HPDE6-E6E7 (cell line): ENCODE measurements around the gene ITPK1.
A peak's percentile ranks its signal among the peaks of the same experiment; 100 is the strongest.

ENCODE experiments used
- DNase-seq: peaks from one replicate; pipeline ENCODE4 v3.0.0; 2011; ENCODE audit warnings: missing footprints; ENCODE audit errors: extremely low spot score

Gene ITPK1

DNA sequence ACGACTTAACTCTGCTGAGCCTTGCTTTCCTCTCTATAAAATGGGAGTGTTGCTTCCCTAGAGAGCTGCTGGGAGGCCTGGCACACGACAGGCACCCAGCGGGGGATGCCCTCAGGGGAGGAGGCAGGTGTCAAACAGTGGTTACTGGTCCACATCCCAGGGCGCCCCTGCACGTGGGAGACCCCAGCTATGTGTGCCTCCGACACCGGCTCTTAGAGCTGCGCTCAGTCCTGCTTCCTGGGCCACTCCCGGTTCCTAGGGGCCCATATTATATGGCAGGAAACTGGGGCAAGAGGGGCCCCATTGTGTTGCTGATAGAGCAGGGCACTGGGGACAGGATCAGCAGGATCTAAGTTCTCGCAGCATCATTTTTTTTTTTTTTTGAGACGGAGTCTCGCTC, 145.5 kb downstream of the ITPK1 start:
- DNase-seq, result no peak

DNA sequence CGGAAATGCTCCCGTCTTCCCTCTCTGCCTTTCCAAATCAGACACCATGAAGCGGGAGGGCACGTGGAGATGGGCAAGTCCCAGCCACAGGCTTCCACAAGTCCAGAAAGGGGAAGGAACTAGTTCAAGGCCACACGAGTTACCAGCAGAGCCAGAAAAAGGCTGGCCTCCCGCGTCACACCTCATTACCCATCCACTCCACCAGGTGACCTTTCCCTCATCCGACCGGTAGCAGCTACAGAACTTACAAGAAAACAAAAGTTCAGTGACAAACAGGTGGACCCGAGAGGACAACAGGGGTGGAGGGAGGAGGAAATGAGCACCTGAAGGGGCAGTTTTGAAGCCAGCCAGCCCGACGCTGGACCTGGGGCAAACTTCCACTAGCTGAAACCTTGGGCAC, 145.9 kb downstream of the ITPK1 start:
- DNase-seq, result no peak

DNA sequence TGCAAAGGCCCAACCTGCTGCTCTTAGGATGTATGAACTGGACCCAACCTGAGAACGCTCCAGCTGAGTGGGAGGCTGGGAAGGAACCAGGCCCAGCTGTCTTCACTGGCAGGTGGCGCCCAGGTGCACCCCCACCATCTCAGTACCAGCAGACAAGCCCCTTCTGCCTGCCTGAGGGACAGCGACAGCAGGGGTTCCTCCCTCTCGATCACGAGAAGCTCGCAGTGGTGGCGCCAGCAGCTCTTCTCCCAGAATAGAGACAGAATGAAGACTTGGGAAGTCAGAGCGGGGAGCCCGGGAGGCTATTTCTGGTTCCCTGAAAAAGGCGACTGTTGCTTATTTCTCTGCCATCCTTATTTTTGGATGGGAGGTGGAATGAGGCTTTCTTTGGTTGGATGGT, 146.3 kb downstream of the ITPK1 start:
- no peak for DNase-seq

DNA sequence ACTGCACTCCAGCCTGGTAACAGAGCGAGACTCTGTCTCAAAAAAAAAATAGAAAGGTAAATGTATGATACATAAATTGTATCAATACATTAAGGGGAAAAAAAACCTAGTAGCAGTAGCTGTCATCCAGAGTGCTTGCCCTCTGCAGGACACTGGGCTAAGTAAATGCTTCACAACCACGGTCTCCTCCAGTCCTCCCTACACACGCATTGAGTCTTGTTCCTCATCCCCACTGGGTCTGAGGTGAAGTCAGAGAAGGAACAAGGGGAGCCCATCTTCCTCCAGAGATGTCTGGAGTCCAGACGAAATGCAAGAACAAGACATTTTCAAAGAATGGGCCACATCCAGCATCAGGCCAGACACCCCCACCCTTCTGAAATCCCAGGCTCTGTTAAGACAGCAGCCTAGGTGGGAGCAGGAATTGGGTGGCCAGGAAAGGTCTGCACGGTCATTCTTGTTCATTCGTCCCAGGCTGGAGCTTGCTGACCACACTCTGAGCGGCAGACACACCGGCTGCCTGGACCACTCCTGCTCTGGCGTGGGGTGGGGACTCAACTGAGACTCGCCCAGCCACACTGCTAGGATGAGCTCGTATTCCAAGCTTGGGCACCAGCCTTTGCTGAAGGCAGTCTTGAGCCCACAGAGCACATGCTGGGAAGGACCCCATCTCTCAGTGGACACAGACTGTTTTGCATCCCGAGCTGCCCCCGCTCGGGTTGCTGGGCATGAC, 147.3 kb downstream of the ITPK1 start:
- no peak for DNase-seq

DNA sequence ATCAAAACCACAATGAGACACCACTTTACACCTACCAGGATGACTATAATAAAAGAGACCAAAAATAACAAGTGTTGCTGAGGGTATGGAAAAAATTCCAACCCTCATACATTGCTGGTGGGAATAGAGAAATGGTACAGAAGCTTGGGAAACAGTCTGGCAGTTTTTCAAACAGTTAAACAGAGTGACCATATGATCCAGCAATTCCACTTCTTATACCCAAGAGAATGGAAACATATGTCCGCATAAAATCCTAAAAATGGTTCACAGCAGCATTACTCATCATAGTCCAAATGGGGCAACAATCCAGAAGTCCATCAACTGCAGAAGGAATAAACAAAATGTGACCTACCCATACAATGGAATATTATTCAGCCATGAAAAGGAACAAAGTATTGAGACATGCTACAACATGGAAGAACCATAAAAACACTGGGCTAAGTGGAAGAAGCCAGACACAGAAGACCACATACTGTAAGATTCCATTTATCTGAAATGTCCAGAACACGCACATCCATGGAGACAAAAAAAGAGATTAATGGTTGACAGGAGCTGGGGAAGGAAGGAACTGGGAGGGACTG, 148.3 kb downstream of the ITPK1 start:
- no peak for DNase-seq

DNA sequence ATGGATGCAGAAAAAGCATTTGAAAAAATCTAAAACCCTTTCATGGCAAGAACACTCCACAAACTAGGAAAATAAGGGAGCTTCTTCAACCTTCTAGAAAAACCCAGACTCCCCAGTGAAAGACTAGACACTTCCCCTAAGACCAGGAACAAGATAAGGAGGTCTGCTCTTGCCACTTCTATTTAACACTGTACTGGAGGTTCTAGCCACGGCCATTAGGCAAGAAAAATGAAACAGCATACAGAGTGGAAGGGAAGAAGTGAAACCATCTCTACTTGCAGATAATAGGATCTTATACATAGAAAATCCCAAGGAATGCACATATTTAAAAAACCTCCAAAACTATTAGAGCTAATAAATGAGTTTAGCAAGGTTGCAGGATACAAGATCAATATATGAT, 150.4 kb downstream of the ITPK1 start:
- no peak for DNase-seq

DNA sequence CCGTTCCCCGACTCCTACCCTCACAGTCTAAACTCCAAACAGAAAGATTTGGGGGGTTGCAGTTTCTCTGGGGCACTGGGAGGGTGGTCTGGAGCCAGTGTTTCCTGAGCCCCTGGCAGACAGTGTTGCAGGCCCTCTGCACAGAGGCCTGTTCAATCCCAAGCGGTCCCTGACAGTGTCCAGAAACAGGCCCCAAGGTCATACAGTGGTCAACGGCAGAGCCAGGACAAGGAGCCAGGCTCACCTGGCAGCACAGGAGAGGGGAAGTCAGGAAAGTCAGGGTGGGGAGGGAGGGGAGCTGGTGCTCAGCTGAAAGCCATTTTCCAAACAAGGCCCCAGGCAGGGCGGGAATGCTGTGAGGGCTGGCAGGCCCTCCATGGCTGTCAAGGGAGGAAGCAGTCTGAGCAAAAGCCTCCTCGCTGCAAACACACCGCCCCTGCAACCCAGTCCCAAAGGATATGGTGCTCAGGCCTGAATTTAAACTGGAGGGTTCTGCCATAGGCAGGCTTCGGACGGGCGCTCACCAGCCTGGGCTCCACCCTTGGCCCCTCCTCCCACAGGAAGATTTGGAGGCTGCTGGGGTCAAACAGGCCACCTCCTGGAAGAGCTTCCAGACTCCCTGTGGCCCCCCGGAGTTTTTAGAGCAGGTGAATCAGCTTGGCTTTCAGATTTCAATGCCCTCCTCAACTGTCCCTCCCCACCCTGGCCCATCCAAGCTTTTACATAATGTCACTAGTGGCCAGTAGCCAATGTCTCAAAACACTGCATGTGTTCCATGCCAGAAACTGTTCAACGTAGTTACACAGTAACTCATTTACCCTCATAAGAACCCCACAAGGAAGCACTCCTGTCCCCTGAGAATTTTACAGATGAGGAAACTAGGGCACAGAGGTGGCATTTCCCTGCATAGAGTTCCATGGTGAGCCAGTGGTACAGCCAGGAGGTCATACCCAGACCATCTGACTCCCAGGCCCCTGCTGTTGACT, 151.3 kb downstream of the ITPK1 start:
- DNase-seq, result no peak

DNA sequence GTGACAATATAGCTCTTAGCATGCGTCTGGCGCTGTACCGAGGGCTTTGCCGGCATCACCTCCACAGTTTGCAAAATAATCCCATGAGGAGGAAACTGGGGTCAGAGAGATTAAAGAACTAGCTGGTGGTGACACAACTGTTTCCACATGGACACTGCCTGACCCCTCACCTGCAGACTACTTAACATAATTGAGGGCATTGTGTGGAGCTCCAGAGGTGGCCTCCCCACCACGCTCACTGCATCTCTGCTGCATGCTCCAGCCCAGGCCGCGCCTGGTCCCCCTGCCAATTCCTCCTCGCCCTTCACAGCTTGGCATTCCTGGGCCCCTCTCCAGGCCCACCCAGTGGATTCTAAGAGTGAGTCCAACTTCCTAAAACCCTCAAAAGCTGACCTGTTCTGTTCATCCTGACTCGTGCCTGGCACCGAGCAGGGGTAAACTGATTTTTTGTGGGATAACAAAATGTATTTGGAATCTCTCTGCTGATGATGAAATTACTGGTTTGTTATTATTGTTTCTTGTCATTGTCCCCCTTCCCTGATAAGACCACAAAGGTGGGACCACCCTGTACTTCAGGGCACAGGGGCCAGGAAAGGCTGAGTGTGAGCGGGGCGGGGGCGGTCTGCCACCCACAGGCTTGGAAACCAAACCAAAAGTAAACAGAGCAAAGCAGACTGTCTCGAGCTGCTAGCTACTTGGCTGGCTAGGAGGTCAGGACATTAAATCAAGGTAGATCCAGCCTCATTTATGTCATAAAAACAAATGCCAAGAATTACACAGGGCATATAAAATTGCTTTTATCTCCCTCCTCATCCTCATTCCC, 152.2 kb downstream of the ITPK1 start:
- DNase-seq, result no peak

DNA sequence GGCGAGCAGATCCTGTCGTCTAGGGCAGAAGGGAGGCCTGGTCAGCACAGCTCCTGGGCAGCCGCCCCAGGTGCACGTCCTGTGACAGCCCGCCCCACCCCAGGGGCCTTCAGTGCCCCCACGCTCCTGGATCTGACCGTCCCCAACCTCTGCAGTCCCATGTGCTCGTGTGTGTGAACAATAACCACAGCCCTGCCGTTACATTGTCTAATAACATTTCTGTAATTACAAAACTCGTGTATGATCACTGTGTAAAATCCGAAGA, 153.0 kb downstream of the ITPK1 start:
- no peak for DNase-seq

DNA sequence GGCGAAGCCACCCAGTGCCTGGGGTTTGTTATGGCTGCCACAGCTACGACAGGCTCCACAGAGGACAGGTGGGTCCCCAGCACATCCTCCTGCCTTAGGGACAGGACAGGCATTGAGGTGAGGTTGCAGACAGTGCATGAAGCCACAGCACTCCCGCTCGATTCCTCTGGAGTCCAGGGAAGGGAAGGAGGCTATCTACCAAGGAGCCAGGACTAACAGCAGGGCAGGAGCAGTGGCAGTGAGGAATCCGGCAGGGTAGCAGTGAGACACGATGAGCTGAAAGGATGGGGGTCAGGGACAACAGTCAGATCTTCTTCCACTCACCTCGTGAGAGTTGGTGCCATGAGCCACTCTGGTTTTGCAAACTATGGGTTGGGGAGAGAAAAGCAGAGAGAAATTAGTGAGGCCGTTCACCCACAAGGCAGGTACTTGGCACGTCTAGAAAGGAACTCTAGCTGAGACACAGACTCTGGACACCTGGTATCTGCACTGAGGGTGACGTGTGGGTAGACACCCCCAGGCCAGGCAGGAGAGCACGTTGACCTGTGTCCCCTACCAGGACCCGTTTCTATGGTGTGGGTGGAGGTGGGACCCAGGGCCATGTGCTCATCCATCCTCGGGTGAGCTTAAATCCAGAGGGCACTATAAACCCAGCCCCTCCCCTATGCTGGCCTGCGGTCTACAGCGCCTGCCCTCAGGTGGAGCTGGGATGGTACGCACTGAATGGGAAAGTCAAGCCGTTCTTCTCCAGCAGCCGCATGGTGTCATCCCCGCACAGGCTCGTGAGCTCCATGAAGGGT, 153.5 kb downstream of the ITPK1 start:
- no peak for DNase-seq

DNA sequence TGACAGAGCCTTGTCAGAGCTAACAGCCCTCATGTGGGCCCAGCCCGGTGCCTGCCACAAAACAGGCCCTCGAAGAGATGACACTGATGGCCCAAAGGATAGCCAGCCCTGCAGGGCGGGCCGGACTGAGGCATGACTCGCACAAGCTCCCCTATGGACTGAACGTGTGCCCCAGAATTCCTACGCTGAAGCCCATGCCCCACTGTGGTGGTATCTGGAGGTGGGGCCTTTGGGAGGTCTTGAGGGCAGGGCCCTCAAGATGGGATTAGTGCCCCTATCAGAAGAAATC, 154.2 kb downstream of the ITPK1 start:
- no peak for DNase-seq

DNA sequence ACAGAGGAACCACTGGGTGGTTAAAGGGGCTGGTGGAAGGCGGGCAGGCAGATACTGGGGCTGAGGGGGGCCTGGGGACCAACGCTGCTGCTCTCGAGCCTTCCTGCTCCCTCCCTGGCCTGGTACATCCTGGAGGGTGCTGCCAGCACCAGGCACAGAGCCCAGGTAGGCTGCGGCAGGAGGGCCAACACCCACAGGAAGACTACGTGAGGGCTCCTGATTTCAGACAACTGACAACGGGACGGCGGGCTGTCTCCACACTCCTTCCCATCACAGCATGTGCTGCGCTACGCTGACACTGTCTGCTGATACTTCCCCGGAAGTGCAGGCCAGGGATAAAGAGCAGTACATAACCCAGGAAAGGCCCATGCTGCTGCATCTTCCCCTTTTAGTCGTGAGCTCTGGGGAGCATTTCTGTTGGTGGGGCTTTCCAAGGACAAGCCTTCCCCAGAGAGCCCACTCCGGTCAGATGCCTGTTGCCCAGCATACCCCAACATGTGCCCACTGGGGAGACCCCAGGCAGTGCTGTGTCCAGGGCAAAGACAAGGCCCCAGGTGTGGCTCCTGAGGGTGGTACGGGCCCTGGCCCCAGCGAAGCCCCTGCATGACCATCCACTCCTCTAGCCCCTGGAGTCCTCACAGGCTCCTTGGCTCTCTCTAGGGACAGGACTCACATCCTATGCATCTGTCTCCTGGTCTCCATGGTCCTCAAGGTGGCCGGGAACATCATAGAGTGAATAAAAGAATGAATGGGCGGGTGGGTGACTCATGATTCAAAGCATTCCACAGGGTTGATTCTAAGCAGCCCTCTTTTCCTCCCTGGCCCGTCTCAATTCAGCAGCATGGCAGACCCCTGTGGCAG, 154.8 kb downstream of the ITPK1 start:
- DNase-seq, result peak; percentile 72

DNA sequence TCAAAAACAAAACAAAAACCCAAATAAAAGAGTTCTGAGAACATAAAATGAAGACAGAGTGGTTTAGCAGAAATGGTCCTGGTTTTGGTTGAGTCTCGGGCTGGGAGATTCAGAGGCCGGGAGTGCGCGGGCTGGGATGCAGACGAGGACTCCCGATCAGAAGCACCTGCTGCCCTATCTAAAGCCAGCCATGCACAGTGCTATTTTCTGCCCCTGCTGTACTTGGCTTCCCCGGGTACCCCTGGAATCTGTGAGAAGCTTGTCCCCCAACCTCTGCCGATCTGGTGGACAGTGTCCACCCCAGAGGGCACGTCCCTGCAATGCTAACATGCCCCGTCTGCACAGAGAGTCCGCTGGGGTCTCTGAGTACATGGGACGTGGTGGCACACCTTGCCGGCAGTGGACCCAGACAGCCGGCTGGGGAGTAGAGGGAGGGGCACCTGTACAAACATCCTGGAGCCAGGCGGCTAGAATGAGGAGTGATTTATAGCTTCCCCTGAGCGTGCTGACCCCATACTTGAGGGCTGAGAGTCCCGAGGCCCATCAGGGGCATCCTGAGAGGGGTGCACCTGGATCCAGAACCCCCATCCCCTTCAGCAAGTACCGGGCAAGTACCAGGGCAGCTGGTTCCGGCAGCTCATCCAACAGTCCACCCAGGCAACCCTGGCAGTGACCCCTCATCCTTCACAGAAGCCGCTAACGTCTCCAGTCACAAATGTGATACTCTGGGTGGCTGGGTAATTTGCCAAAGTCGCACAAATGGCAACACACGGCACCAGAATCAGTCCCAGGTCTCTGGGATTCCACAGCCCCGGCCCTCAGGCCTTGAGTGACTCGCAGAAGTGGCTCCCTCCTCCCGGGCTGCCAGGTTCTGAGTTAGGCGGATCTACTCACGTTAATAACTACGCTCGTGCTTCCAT, 155.7 kb downstream of the ITPK1 start:
- no peak for DNase-seq

DNA sequence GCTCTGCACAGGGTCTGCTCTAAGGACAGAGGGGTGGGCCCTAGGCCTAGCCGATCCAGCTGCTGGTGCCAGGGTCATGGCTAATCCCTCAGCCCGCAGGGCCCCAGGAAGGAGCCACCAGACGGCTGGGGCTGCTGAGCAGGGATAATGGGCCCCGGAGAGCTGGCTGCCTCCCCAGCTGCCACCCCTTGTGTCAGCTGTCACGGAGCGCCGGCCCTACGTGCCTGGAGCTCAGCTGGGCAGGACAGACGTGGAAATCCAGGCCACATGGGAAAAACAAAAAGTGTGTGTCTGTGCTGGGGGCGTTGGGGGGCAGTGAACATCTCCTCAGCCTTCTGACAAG, 156.6 kb downstream of the ITPK1 start:
- DNase-seq, result no peak

DNA sequence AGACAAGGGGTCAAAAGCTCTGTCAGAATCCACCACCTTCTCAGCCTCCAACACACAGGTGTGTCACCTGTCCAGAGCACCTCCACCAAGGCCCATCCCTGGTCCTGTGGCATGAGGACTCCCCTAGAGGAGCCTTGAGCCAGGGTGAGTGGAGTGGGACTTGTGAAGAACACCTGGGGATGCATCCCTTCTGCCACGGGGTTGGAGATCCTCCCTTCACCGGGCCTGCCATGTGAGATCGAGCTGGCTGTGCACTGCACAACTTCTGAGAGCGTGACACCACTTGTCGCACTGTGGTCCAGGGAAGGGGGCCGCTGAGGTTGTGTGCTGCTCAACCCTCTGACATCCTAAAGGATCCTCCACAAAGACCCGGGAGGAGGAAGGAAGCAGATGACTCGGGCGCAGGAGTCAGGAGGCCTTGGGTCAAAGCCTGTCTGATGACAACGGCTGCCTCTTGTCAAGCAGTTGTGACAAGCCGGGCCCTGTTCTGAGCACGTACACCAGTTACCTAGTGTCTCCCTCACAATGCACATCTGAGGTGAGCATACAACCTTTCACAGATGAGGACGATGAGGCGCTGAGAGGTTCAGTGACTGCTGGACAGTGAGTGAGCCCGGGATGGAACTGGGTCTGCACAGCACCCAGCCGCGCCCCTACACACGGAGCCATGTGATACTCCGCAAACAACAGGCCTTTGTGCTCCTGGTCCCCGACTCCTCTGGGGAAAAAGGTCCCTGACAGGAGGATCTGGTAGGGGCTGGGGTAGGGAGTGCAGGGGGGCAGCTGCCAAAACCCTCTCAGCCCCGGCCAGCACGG, 157.1 kb downstream of the ITPK1 start:
- DNase-seq, result no peak

DNA sequence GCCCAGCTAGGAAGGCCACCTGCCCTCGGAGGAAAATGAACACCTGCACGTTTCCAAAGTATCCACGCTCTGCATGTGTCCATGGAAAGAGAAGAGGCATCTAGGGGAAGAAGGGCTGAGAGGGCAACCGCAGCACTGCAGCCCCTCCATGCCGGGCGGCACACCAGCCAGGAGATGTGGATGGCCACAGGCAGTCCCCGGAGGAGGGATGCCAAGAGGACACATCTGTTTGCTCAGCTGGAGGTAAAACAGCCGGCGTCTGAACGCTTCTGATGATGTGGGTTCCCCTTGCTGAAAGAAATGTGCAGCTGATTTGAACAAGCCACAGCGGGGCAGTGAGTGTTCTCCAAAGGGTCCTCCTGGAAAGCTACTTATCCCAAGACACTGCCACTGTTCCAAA, 158.8 kb downstream of the ITPK1 start:
- no peak for DNase-seq

DNA sequence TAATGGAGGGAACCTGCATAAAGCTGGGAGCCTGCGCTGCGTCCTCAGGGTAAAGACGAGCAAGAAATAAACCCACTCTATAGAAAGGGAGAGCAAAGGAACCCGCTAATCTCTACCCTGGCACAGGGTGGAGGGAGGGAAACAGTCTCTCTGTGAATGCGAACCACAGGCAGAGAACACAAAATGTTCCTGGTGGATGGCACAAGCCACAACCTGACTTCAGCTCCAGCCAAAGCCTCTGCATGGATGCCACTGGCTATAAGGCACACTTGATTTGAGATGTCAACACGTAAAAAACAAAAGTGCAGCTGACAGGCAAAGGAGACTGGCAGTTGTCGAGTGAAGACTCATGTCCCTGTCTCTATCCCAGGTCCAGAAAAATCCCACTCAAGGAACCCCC, 160.3 kb downstream of the ITPK1 start:
- no peak for DNase-seq

DNA sequence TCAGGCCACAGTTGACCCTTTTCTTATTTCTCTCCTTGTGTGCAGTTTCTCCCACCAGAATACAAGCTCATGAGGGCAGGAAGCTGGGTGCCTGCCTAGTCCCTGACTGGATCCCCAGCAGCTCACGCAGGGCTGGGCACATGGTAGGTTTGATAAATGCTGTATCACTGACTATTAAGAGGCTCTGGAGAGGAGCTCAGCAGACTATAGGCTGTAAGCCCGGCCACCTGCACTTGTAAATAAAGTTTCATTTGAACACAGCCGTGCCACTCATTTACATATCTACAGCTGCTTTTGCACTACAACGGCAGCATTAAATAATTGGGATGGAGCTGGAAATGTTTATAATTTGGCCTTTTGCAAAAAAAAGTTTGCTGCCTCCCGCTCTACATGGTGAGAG, 160.8 kb downstream of the ITPK1 start:
- no peak for DNase-seq

DNA sequence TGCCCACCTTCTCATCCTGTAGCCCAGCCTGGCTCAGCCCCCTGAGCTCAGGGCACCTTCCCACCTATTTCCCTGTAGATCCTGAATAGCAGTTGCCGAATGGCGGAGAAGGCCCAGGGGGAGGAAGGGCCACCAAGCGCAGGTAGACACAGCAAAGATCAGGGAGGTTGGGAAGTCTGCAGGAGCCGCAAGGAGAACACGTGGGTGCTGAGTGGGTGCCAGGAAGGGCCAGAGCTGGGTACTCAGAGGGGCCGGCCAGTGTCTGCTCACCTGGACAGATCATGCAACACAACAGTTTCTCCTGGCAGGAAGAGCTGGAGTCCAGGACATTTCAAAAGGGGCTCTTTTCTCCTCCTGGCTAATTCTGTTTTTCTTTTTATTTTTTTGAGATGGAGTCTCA, 162.2 kb downstream of the ITPK1 start:
- no peak for DNase-seq
